HG02970 (cell line): Measurements from ENCODE around the gene KIAA0408.
A peak's percentile ranks its signal among the peaks of the same experiment; 100 is the strongest.
"Not testable (repeated sequence)": the region's sequence is repeated elsewhere in the genome, so short reads cannot be mapped to it uniquely, and the experiment has no call there.

Source experiments
- ATAC-seq: cut with Tn5 transposase; IDR thresholded peaks from one replicate; pipeline ENCODE4 v1.9.1; 2021; ENCODE audit warnings: mild to moderate bottlenecking, moderate library complexity, moderate number of reproducible peaks; ENCODE audit not compliant: unreplicated experiment, low FRiP score

Gene KIAA0408

DNA sequence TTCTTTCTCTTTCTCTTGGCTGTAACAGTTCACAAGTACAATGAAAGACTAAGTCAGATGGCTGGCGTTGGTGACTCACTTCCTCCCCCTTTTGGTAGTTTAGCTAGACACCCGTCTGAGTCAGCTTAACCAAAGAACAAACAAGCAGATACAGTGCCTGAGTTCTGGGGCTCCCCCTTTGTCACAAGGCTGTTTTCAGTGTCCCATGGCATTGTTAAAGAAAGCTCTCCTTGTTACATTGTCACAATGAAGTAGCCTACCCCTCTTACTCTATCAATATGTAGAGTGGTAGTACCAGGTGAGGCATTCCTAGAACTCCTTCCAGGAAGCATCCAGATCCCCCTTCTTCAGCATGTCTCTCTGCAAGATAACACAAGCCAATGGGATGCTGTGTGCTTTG is 38.6 kb downstream of the KIAA0408 start:
- ATAC-seq, result peak; percentile 100

- ATAC-seq, result no peak
These were observed 44.1 kb downstream of the KIAA0408 start for GRCh38 chr6:127415096-127415495.

DNA sequence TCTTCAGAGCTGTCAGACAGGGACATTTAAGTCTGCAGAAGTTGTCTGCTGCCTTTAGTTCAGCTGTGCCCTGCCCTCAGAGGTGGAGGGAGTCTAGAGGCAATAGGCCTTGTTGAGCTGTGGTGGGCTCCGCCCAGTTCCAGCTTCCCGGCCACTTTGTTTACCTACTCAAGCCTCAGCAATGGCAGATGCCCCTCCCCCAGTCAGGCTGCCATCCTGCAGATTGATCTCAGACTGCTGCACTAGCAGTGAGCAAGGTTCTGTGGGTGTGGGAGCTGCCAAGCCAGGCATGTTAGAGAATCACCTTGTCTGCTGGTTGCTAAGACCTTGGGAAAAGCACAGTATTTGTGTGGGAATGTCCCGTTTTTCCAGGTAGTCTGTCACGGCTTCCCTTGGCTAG is 46.1 kb downstream of the KIAA0408 start:
- ATAC-seq, result not testable (repeated sequence)

DNA sequence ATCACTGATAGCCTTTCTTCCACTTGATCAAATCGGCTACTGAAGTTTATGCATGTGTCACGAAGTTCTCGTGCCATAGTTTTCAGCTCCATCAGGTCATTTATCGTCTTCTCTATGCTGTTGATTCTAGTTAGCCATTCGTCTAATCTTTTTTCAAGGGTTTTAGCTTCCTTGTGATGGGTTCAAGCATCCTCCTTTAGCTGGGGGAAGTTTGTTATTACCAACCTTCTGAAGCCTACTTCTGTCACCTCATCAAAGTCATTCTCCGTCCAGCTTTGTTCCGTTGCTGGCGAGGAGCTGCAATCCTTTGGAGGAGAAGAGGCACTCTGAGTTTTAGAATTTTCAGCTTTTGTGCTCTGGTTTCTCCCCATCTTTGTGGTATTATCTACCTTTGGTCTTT is 47.2 kb downstream of the KIAA0408 start:
- ATAC-seq, result not testable (repeated sequence)
